K562 (cell line): ENCODE measurements around the gene PRKX.

ENCODE experiments used
- CBX5 ChIP-seq: IDR thresholded peaks from 2 replicates; pipeline ENCODE4 v1.6.1; 2014; ENCODE audit warnings: low read depth, borderline replicate concordance
- NFIC ChIP-seq: fragments of 450-650 bp; IDR thresholded peaks from 2 replicates; pipeline ENCODE4 v1.6.1; 2017; ENCODE audit warnings: mild to moderate bottlenecking, inconsistent platforms

GRCh38 chrX:3712870-3713224, 602 bp downstream of the PRKX start:
- TF ChIP-seq NFIC (peak; percentile 25; the same call in 1 of the 2 replicates), CBX5 (no peak)
